Muscle of arm (tissue), 12 donors: ENCODE measurements around the gene TAS2R20. TPM values are rescaled to one million over a fixed set of nuclear protein-coding genes. Genes with fewer than 3 reads are reported as not detected.

ENCODE experiments used
- DNase-seq: peaks from one replicate; pipeline ENCODE4 v3.0.0-alpha.2; 2013
- polyA plus RNA-seq, 12 donors: library from polyadenylated mRNA; unstranded; fragments of 120-200 nt; gene quantifications; one replicate each; pipeline ENCODE4 v1.2.1, GENCODE V29; 2013; ENCODE audit not compliant: insufficient read length in 12 of 12

TAS2R20 gene
- polyA plus RNA-seq, 12 donors, result 0.54 to 3.7 (median 1.6) TPM; not detected in 2

- no peak for DNase-seq
Measured at GRCh38 chr12:10960211-10960610, 37.9 kb downstream of the TAS2R20 start.

- no peak for DNase-seq
Measured at GRCh38 chr12:10959804-10960203, 38.3 kb downstream of the TAS2R20 start.

- no peak for DNase-seq
Measured at GRCh38 chr12:10957741-10958140, 40.4 kb downstream of the TAS2R20 start.

- no peak for DNase-seq
Measured at GRCh38 chr12:10956085-10956484, 42.0 kb downstream of the TAS2R20 start.

- DNase-seq, result no peak
Measured at GRCh38 chr12:10952645-10953044, 45.5 kb downstream of the TAS2R20 start.

Other genes with a start within 250 kb of the TAS2R20 start
- not detected for gene TAS2R7, start 195.7 kb downstream of the TAS2R20 start, polyA plus RNA-seq
- not detected for gene TAS2R8, start 191.0 kb downstream of the TAS2R20 start, polyA plus RNA-seq
- not detected for gene TAS2R9, start 188.1 kb downstream of the TAS2R20 start, polyA plus RNA-seq
- gene TAS2R10, start 171.9 kb downstream of the TAS2R20 start, polyA plus RNA-seq, result 1 to 10 TPM in 6 of 12 donors, under 1 TPM in 4, not detected in 2; 0.26 to 2.0 (median 1.1) TPM
- 1 to 10 TPM in 10 of 12 donors, not detected in 2; 2.3 to 9.4 (median 4.3) TPM for gene PRR4, start 148.8 kb downstream of the TAS2R20 start, polyA plus RNA-seq
- 10 to 100 TPM in 3 of 12 donors, 1 to 10 TPM in 7, not detected in 2; 4.9 to 16.0 (median 8.6) TPM for gene PRH1, start 114.0 kb downstream of the TAS2R20 start, polyA plus RNA-seq
- gene TAS2R13, start 88.7 kb downstream of the TAS2R20 start, polyA plus RNA-seq, result under 1 TPM in 3 of 12 donors, not detected in 9; 0.11 to 0.22 (median 0.21) TPM
- under 1 TPM in 3 of 12 donors, not detected in 9; 0.26 to 0.45 (median 0.37) TPM for gene PRH2, start 69.1 kb downstream of the TAS2R20 start, polyA plus RNA-seq
- gene TAS2R14, start 59.0 kb downstream of the TAS2R20 start, polyA plus RNA-seq, result 1 to 10 TPM in 10 of 12 donors, not detected in 2; 1.8 to 6.2 (median 3.3) TPM
- under 1 TPM in 1 of 12 donors, not detected in 11; 0.19 TPM for gene TAS2R50, start 11.4 kb downstream of the TAS2R20 start, polyA plus RNA-seq
- 1 to 10 TPM in 8 of 12 donors, under 1 TPM in 2, not detected in 2; 0.50 to 3.4 (median 1.3) TPM for gene TAS2R19, start 24.3 kb upstream of the TAS2R20 start, polyA plus RNA-seq
- 1 to 10 TPM in 5 of 12 donors, under 1 TPM in 5, not detected in 2; 0.63 to 2.3 (median 1.0) TPM for gene TAS2R31, start 33.1 kb upstream of the TAS2R20 start, polyA plus RNA-seq
- under 1 TPM in 2 of 12 donors, not detected in 10; 0.24 to 0.28 TPM for gene TAS2R46, start 64.0 kb upstream of the TAS2R20 start, polyA plus RNA-seq
- under 1 TPM in 7 of 12 donors, not detected in 5; 0.18 to 0.39 (median 0.21) TPM for gene TAS2R43, start 94.0 kb upstream of the TAS2R20 start, polyA plus RNA-seq
- gene TAS2R30, start 136.3 kb upstream of the TAS2R20 start, polyA plus RNA-seq, result under 1 TPM in 5 of 12 donors, not detected in 7; 0.10 to 0.33 (median 0.23) TPM
- gene SMIM10L1, start 172.9 kb upstream of the TAS2R20 start, polyA plus RNA-seq, result 10 to 100 TPM in 10 of 12 donors, 1 to 10 TPM in 1, not detected in 1; 8.5 to 17.3 (median 13.2) TPM
- gene TAS2R42, start 188.6 kb upstream of the TAS2R20 start, polyA plus RNA-seq, result not detected